ENCODE measurements around the gene SOX6. TPM values are rescaled to one million over a fixed set of nuclear protein-coding genes. Genes with fewer than 3 reads are reported as not detected.
"Not testable (repeated sequence)": the region's sequence is repeated elsewhere in the genome, so short reads cannot be mapped to it uniquely, and the experiment has no call there.

SOX6 gene
- total RNA-seq, 1 experiment from 2014 or later, result not detected

GRCh38 chr11:16034074-16034473 is 322.3 kb downstream of the SOX6 start:
- Histone ChIP-seq H3K79me2 (ENCODE audit: low read length) (no peaks in the 10 kb centered on the region), H3K9me3 (ENCODE audit: low read length) (no peaks in the 10 kb centered on the region), H3K4me3 (ENCODE audit: low read length) (no peak overlapping the region), H4K20me1 (ENCODE audit: insufficient read depth, low read depth, low read length) (no peaks in the 10 kb centered on the region), H3K9me2 (replicated peaks; ENCODE audit: insufficient read depth, low read length) (no peaks in the 10 kb centered on the region), H2AFZ (ENCODE audit: low read length) (no peak overlapping the region), H3K27ac (ENCODE audit: low read length) (no peak overlapping the region), H3K4me2 (ENCODE audit: low read depth, low read length, poor library complexity, severe bottlenecking) (no peak overlapping the region), H3K36me3 (ENCODE audit: insufficient read depth, low read length) (no peaks in the 10 kb centered on the region), H3K4me1 (ENCODE audit: low read length) (no peaks in the 10 kb centered on the region), H3K9ac (ENCODE audit: low read length) (no peak overlapping the region), H3K27me3 (ENCODE audit: low read length) (no peaks in the 10 kb centered on the region)
- DNase-seq, result no peak

GRCh38 chr11:16032974-16033373 is 323.4 kb downstream of the SOX6 start:
- Histone ChIP-seq H3K9me3 (ENCODE audit: low read length) (no peaks in the 10 kb centered on the region), H3K4me3 (ENCODE audit: low read length) (no peak overlapping the region), H3K27me3 (ENCODE audit: low read length) (no peaks in the 10 kb centered on the region), H3K36me3 (ENCODE audit: insufficient read depth, low read length) (no peaks in the 10 kb centered on the region), H3K27ac (ENCODE audit: low read length) (no peak overlapping the region), H2AFZ (ENCODE audit: low read length) (no peak overlapping the region), H3K79me2 (ENCODE audit: low read length) (no peaks in the 10 kb centered on the region), H3K9ac (ENCODE audit: low read length) (no peak overlapping the region), H4K20me1 (ENCODE audit: insufficient read depth, low read depth, low read length) (no peaks in the 10 kb centered on the region), H3K4me2 (ENCODE audit: low read depth, low read length, poor library complexity, severe bottlenecking) (no peak overlapping the region), H3K4me1 (ENCODE audit: low read length) (no peaks in the 10 kb centered on the region), H3K9me2 (replicated peaks; ENCODE audit: insufficient read depth, low read length) (no peaks in the 10 kb centered on the region)
- DNase-seq, result no peak

GRCh38 chr11:16031210-16031609 is 325.1 kb downstream of the SOX6 start:
- H3K9me2 ChIP-seq (replicated peaks; ENCODE audit: insufficient read depth, low read length), result no peaks in the 10 kb centered on the region
- no peaks in the 10 kb centered on the region for H3K36me3 ChIP-seq (ENCODE audit: insufficient read depth, low read length)
- H3K79me2 ChIP-seq (ENCODE audit: low read length), result no peaks in the 10 kb centered on the region
- H3K9me3 ChIP-seq (ENCODE audit: low read length), result no peaks in the 10 kb centered on the region
- H3K4me3 ChIP-seq (ENCODE audit: low read length), result no peak overlapping the region
- no peak overlapping the region for H3K27ac ChIP-seq (ENCODE audit: low read length)
- H3K4me1 ChIP-seq (ENCODE audit: low read length), result no peaks in the 10 kb centered on the region
- DNase-seq, result no peak
- no peak overlapping the region for H3K4me2 ChIP-seq (ENCODE audit: low read depth, low read length, poor library complexity, severe bottlenecking)
- H3K9ac ChIP-seq (ENCODE audit: low read length), result no peak overlapping the region
- H3K27me3 ChIP-seq (ENCODE audit: low read length), result no peaks in the 10 kb centered on the region
- no peaks in the 10 kb centered on the region for H4K20me1 ChIP-seq (ENCODE audit: insufficient read depth, low read depth, low read length)
- H2AFZ ChIP-seq (ENCODE audit: low read length), result no peak overlapping the region

GRCh38 chr11:16030664-16031063 is 325.7 kb downstream of the SOX6 start:
- Histone ChIP-seq H3K9ac (ENCODE audit: low read length) (no peak overlapping the region), H3K9me3 (ENCODE audit: low read length) (no peaks in the 10 kb centered on the region), H2AFZ (ENCODE audit: low read length) (no peak overlapping the region), H3K4me1 (ENCODE audit: low read length) (no peaks in the 10 kb centered on the region), H4K20me1 (ENCODE audit: insufficient read depth, low read depth, low read length) (no peaks in the 10 kb centered on the region), H3K9me2 (replicated peaks; ENCODE audit: insufficient read depth, low read length) (no peaks in the 10 kb centered on the region), H3K27ac (ENCODE audit: low read length) (no peak overlapping the region), H3K4me3 (ENCODE audit: low read length) (no peak overlapping the region), H3K79me2 (ENCODE audit: low read length) (no peaks in the 10 kb centered on the region), H3K27me3 (ENCODE audit: low read length) (no peaks in the 10 kb centered on the region), H3K4me2 (ENCODE audit: low read depth, low read length, poor library complexity, severe bottlenecking) (no peak overlapping the region), H3K36me3 (ENCODE audit: insufficient read depth, low read length) (no peaks in the 10 kb centered on the region)
- DNase-seq, result no peak

- not testable (repeated sequence) for H3K4me1 ChIP-seq (ENCODE audit: low read length); H3K4me2 ChIP-seq (ENCODE audit: low read depth, low read length, poor library complexity, severe bottlenecking); H3K27ac ChIP-seq (ENCODE audit: low read length); H3K9ac ChIP-seq (ENCODE audit: low read length); H4K20me1 ChIP-seq (ENCODE audit: insufficient read depth, low read depth, low read length); DNase-seq; H3K9me2 ChIP-seq (replicated peaks; ENCODE audit: insufficient read depth, low read length); H3K4me3 ChIP-seq (ENCODE audit: low read length); H3K79me2 ChIP-seq (ENCODE audit: low read length); H3K27me3 ChIP-seq (ENCODE audit: low read length); H3K36me3 ChIP-seq (ENCODE audit: insufficient read depth, low read length); H3K9me3 ChIP-seq (ENCODE audit: low read length); H2AFZ ChIP-seq (ENCODE audit: low read length)
These were observed 327.2 kb downstream of the SOX6 start for GRCh38 chr11:16029151-16029550.

GRCh38 chr11:16028419-16028818 is 327.9 kb downstream of the SOX6 start:
- no peaks in the 10 kb centered on the region for H3K9me3 ChIP-seq (ENCODE audit: low read length)
- H3K27me3 ChIP-seq (ENCODE audit: low read length), result no peaks in the 10 kb centered on the region
- no peaks in the 10 kb centered on the region for H3K4me1 ChIP-seq (ENCODE audit: low read length)
- no peak for DNase-seq
- no peak overlapping the region for H3K4me2 ChIP-seq (ENCODE audit: low read depth, low read length, poor library complexity, severe bottlenecking)
- H4K20me1 ChIP-seq (ENCODE audit: insufficient read depth, low read depth, low read length), result no peaks in the 10 kb centered on the region
- H2AFZ ChIP-seq (ENCODE audit: low read length), result no peak overlapping the region
- no peak overlapping the region for H3K9ac ChIP-seq (ENCODE audit: low read length)
- no peaks in the 10 kb centered on the region for H3K79me2 ChIP-seq (ENCODE audit: low read length)
- no peaks in the 10 kb centered on the region for H3K36me3 ChIP-seq (ENCODE audit: insufficient read depth, low read length)
- no peak overlapping the region for H3K27ac ChIP-seq (ENCODE audit: low read length)
- no peak overlapping the region for H3K4me3 ChIP-seq (ENCODE audit: low read length)
- H3K9me2 ChIP-seq (replicated peaks; ENCODE audit: insufficient read depth, low read length), result no peaks in the 10 kb centered on the region

- Histone ChIP-seq H3K27ac (ENCODE audit: low read length) (no peak overlapping the region), H4K20me1 (ENCODE audit: insufficient read depth, low read depth, low read length) (no peaks in the 10 kb centered on the region), H3K4me2 (ENCODE audit: low read depth, low read length, poor library complexity, severe bottlenecking) (no peak overlapping the region), H3K9ac (ENCODE audit: low read length) (no peak overlapping the region), H3K36me3 (ENCODE audit: insufficient read depth, low read length) (no peaks in the 10 kb centered on the region), H2AFZ (ENCODE audit: low read length) (no peak overlapping the region), H3K4me3 (ENCODE audit: low read length) (no peak overlapping the region), H3K9me2 (replicated peaks; ENCODE audit: insufficient read depth, low read length) (no peaks in the 10 kb centered on the region), H3K4me1 (ENCODE audit: low read length) (no peaks in the 10 kb centered on the region), H3K27me3 (ENCODE audit: low read length) (no peaks in the 10 kb centered on the region), H3K79me2 (ENCODE audit: low read length) (no peaks in the 10 kb centered on the region), H3K9me3 (ENCODE audit: low read length) (no peaks in the 10 kb centered on the region)
- no peak for DNase-seq
These were observed 328.7 kb downstream of the SOX6 start for GRCh38 chr11:16027621-16028020.

GRCh38 chr11:16026849-16027248 is 329.5 kb downstream of the SOX6 start:
- Histone ChIP-seq H3K4me2 (ENCODE audit: low read depth, low read length, poor library complexity, severe bottlenecking) (no peak overlapping the region), H2AFZ (ENCODE audit: low read length) (no peak overlapping the region), H3K27ac (ENCODE audit: low read length) (no peak overlapping the region), H4K20me1 (ENCODE audit: insufficient read depth, low read depth, low read length) (no peaks in the 10 kb centered on the region), H3K79me2 (ENCODE audit: low read length) (no peaks in the 10 kb centered on the region), H3K27me3 (ENCODE audit: low read length) (no peaks in the 10 kb centered on the region), H3K36me3 (ENCODE audit: insufficient read depth, low read length) (no peaks in the 10 kb centered on the region), H3K9me3 (ENCODE audit: low read length) (no peaks in the 10 kb centered on the region), H3K4me1 (ENCODE audit: low read length) (no peaks in the 10 kb centered on the region), H3K9ac (ENCODE audit: low read length) (no peak overlapping the region), H3K9me2 (replicated peaks; ENCODE audit: insufficient read depth, low read length) (no peaks in the 10 kb centered on the region), H3K4me3 (ENCODE audit: low read length) (no peak overlapping the region)
- no peak for DNase-seq

GRCh38 chr11:16018931-16019330 is 337.4 kb downstream of the SOX6 start:
- no peak overlapping the region for H3K9ac ChIP-seq (ENCODE audit: low read length)
- H3K27me3 ChIP-seq (ENCODE audit: low read length), result no peaks in the 10 kb centered on the region; the same call in 1 of the 2 replicates
- no peaks in the 10 kb centered on the region for H3K9me3 ChIP-seq (ENCODE audit: low read length)
- no peaks in the 10 kb centered on the region for H4K20me1 ChIP-seq (ENCODE audit: insufficient read depth, low read depth, low read length)
- no peaks in the 10 kb centered on the region for H3K9me2 ChIP-seq (replicated peaks; ENCODE audit: insufficient read depth, low read length)
- no peak overlapping the region for H2AFZ ChIP-seq (ENCODE audit: low read length)
- H3K4me2 ChIP-seq (ENCODE audit: low read depth, low read length, poor library complexity, severe bottlenecking), result no peak overlapping the region
- no peaks in the 10 kb centered on the region for H3K79me2 ChIP-seq (ENCODE audit: low read length)
- H3K27ac ChIP-seq (ENCODE audit: low read length), result no peak overlapping the region
- no peaks in the 10 kb centered on the region for H3K36me3 ChIP-seq (ENCODE audit: insufficient read depth, low read length)
- H3K4me1 ChIP-seq (ENCODE audit: low read length), result no peaks in the 10 kb centered on the region
- DNase-seq, result no peak
- no peak overlapping the region for H3K4me3 ChIP-seq (ENCODE audit: low read length)
